Amniotic stem cell (primary cell): ENCODE results near the gene SRP19.
"Not testable (repeated sequence)": the region's sequence is repeated elsewhere in the genome, so short reads cannot be mapped to it uniquely, and the experiment has no call there.

Experiments used
- DNase-seq: peaks from one replicate; lab custom pipeline; 2025; lab: John Stamatoyannopoulos, UW

Gene SRP19

DNA sequence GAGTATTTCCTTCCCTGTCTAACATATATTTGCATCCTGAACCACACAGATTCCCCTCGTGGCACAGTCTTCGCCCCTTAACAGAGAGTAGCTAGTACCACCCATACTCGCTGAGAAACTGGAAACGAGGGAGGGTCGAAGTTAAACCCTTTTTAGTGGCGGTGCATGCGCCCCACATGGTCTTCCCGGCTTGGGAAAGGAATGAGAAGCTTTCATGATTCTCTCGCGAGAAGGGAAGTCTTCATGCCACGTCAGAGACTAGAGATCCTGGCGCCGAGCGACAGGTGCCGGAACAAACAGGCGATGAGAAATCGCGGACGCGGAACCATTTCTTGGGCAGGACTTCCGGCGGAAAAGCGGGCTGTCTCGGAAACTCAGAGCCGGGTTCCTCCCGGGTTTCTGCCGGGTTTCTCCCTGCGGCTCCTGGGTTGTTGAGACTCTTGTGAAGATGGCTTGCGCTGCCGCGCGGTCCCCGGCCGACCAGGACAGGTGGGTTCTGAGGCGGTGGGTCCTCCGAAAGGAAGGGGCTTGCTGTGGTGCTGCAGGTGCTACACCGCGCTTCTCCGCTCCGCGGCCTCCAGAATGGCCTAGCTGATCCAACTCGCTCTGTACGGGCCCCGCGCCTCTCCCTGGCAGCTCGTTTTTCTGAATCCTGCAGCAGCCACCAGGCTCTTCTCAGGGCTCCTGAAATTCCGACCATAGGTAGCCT is at the start of gene SRP19:
Gene SRP19, plus strand, starts transcription at position 359 of the 709 bp plus-strand sequence. Its CDS starts 90 bp downstream, at position 449.
- peak; percentile 98 for DNase-seq

DNA sequence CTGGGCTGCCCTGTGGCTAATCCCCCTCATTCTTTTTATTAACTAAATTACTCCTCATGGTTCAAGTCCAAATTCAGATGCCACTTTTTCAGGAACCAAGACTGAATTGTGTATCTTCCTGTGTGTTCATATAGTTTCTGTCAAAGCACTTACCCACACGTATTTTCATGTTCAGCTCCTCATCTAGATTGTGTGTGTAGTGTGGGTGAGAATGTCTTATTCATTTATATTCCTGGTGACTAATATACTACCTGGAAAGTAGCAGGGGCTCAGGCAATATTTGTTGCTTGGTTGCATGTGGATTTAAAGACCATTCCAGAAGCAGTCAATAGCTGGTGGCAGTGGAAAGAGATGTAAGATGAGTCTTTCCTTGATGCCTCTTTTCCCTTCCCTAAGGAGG is 48.5 kb upstream of the SRP19 start:
- no peak for DNase-seq

DNA sequence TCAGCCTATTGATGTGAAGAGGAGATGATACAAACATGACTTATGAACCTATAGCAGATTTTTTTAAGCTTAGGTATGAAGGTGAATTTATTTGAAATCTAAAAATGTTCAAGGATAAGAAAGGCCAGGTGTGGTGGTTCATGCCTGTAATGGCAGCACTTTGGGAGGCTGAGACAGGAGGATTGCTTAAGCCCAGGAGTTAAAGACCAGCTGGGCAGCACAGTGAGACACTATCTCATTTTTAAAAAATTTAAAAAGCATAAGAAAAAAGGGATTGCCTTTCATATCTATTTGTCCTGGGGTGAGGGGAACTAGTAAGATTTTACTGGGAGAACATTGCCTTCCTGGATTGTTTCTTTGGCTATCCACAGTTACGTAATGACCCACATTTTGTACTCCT is 40.8 kb upstream of the SRP19 start:
- no peak for DNase-seq

DNA sequence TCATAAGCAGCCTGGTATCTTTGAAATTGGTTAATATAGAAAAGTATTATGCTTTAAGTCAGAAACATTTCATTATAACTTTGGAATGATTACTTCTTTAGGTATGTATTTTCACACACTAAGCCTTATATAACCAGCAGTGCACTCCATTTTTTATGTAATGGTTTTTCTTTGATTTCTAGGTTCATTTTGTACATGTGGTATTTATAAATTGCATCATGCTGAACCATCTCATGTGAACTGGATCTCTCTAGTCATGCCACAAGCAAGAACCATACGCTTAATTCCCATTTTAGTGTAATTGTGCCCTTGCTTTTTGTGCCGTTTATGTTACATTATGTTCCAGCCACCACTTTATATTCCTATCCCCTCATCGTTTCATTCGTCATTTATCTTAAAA is 38.6 kb upstream of the SRP19 start:
- DNase-seq: no peak

DNA sequence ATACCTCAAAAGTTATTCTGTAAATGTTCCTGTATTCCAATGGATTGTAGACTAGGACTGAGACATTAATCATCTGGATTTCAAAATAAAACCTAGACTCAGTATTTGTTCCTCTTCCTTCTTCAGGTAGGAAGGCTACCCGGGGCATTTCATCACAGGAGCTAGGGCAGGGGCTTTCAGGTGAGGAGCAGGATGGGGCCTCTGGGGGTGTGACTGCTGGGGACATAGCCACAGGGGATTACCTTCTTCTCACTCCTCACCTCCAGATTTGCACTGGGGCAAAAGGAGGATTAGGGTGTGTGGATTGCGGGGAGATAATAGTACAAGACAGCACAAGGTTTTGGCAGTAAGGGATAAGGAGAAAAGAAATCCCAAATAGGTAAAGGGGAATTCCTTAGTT is 37.9 kb upstream of the SRP19 start:
- DNase-seq: no peak

DNA sequence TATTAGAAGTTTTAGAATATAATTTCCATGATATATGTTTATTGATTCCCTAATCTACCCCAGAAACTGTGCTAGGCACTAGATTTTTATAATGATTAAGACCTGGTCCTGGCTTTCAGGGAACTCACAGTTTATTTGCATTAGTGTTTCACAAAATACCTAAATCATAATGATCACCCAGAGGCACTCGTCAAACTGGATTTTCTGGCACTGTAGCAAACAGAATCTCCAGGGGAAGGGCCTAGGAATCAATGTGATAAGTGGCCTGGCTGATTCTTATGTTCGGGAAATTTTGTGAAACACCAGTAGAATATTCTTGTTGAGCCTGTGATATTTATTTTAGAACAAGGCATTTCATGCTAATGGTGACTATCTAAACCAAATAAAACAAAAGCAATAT is 37.4 kb upstream of the SRP19 start:
- no peak for DNase-seq

DNA sequence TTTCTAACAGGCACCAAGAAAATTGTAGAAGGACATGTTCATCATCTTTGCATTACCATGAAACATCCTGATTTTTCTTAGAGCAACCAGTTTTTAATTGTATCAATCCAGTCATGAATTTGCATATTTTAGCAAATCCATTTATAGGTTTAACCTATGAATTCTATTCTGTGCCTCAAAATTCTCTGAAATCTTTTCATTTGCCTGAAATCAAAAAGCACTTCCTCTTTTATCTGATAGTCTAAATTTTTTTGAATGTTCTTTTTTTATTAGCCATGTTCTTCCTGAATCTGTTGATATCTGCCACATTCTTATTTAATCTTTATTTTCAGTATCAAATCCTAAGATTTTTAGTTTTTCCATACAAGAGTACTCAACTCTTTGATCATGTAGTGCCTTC is 36.9 kb upstream of the SRP19 start:
- DNase-seq: no peak

DNA sequence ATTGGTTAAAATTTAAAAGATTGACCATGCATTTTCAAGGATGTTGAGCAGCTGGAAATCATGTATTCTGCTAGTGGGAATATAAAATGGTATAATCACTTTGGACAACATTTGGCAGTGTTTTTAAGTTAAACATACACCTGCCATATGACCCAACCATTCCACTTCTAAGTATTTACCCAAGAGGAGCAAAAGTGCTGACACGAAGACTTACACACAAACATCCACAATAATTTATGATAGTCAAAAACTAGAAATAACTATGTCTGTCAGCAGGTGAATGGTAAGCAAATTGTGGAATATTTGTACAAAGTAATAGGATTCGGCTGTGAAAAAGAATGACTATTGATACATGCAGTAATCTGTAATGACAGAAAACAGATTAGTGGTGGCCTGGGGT is 30.7 kb upstream of the SRP19 start:
- DNase-seq: no peak

DNA sequence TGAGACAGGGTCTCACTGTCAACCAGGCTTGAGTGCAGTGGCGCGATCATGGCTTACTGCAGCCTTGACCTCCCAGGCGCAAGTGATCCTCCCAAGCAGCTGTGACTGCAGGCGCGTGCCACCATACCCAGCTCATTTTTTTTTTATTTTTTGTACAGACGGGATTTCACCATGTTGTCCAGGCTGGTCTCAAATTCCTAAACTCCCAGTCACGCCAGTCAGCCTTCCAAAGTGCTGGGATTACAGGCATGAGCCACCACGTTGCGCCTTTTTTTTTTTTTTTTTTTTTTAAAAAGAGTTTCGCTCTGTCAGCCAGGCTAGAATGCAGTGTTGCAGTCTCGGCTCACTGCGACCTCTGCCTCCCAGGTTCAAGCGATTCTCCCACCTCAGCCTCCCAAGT is 27.1 kb upstream of the SRP19 start:
- no peak for DNase-seq

DNA sequence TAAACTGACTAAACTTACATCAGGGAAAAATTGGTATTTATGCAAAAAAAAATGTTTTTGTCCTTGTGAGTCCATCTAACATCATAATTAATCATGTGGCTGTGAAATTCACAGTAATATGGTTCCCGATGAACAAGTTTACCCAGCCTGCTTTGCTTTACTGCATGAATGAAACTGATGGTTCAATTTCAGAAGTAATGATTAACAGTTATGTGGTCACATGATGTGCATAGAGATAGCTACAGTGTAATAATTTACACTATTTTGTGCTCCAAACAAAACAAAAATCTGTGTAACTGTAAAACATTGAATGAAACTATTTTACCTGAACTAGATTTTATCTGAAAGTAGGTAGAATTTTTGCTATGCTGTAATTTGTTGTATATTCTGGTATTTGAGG is 16.6 kb upstream of the SRP19 start:
- DNase-seq: no peak

DNA sequence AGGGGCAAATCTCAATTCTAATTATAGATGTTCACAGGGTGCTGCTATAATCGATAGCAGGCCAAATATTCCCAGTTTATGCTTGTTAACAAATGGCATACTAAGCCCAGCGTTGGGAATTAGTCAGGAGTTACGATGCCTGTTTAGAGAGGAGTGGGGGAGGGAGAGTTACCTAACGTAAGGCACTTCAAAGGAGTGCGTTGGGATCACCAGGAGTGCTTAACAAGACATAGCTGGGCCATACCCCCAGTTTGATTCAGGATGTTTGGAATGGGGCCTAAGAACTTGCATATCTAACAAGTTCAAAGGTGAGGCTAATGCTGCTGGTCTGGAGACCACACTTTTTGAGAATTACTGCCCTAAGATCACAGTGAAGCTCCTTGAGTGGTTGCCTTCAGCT is 14.5 kb upstream of the SRP19 start:
- no peak for DNase-seq

DNA sequence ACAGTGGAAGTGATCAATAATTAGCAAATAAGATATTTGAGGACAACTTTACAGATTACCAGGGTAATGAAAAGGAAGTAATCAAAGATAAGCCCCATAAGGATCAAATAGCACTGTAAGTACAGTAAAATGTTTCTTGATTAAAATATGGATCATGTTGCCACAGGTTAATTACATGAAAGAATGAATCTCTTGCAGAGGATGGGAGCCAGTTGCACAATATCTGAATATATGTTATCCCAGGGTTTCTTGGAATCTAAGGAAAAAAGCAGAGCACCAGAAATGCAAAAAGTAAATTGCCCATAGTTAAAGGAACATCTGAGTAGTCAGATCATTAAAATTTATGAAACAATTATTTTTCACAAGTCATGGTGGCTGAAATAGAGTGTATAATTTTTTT is 13.8 kb upstream of the SRP19 start:
- no peak for DNase-seq

DNA sequence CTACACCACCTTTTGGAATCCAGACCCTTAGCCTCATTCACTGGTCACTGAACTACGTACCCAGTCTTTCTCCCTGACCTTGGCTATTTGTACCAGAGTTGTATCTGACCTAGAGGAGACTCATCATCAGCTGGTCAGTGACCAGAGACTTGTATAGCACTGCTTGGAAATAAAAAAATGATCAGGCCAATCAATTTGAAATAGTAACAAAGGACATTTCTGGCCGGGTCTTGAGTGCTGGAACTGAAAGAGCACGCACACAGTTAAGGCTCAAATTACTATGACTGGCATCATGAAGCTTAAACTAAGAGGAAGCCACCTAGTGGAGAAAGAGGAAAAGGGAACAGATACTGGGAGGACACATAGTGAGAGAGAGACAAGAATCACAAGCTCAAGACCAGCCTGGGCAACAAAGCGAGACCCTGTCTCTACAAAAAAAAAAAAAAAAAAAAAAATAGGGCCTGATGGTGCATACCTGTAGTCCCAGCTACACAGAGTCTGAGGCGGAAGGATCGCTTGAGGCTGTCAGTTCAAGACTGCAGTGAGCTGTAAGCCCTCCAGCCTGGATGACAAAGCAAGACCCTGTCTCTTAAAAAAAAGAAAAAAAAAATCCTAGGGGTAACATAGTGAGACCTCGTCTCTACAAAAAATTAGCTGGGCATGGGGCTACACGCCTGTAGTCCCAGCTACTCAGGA is 12.8 kb upstream of the SRP19 start:
- peak; percentile 56 for DNase-seq

DNA sequence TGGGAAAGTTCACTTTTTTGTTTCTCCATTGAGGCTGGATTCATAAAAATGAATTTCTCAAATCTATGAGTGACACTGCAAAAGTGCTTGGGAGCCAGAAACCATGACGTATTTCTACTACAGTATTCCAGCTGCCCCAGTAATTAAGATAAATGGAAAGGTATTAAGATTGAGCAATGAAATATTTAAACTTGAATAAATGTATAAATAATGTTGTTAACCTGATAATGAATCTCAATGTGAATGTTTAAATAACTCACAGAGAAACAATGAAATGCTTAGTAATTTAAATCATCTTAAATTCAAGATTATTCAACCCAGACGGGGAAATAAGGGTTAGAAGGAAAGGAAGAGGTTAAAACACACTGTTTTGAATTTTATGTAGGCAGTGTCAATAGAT is 11.2 kb upstream of the SRP19 start:
- DNase-seq: no peak

DNA sequence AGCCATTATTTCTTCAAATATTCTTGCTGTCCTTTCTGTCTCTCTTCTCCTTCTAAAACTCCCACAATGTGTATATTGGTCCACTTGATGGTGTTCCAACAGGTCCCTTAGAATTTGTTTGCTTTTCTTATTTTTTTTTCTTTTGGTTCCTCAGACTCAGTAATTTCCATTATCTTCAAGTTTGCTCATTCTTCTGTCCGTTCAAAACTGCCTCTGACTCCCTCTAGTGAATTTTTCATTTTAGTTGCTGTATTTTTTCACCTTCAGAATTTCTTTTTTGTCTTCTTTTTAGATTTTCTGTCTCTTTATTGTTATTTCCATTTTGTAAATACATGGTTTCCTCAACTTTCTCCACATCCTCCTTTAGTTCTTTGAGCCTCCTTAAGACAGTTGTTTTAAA is 6.4 kb upstream of the SRP19 start:
- DNase-seq: no peak

DNA sequence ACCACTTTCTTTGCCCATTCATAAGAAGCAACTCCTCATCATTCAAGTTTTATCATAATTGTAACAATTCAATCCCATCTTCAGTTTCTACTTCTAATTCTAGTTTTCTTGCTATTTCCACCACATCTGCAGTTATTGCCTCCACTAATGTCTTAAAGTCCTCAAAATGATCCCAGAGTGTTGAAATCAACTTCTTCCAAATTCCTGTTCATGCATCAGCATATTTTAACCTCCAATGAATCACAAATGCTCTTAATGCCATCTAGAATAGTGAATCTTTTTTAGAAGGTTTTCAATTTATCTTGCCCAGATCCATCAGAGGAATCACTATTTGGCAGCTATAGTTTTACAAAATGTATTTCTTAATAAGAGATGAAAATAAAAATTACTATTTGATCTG is 3.2 kb upstream of the SRP19 start:
- no peak for DNase-seq

DNA sequence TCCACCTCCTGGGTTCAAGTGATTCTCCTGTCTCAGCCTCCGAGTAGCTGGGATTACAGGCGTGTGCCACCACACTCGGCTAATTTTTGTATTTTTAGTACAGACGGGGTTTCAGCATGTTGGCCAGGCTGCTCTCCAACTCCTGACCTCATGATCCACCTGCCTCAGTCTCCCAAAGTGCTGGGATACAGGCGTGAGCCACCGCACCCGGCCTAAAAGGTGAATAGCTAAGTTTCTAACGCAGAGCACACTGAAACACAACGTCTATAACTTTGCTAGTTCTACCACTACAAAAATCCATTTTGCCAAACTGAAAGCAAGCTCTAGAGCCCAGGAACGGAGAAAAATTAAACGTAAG is 537 bp upstream of the SRP19 start:
- DNase-seq: not testable (repeated sequence)

DNA sequence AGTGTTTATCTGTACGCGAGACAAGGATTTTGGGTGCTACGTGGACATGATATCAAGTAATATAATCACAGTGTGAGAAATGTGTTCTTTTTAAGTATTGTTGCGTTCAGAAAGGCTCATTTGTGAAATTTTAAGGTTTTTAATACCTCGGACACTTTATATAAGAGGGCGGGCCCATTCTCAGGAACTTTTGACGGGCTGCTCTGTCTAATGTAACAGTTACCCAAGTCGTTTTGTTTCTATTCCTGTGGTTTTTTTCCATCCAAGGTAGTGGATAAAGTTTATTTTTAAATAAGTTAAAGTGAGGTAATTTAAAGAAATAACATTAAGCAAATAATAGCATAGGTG is 525 bp downstream of the SRP19 start:
- DNase-seq: no peak

DNA sequence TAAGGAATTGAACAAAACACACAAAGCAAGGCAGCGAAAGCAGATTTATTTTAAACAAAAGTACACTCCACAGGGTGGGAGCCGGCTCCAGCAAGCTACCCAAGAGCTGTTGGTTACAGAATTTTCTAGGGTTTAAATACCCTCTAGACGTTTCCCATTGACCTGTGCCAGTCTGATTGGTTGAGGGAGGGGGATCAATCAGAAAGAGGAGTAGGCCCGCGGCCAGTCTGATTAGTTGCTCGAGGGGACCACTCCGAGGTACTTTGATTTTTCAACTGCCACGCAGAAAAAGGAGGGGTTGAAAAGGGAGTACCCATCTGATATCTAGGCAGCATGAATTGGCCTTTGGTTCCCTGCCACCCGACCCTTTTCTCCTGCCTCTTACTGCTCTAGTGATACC is 998 bp downstream of the SRP19 start:
- DNase-seq: no peak

DNA sequence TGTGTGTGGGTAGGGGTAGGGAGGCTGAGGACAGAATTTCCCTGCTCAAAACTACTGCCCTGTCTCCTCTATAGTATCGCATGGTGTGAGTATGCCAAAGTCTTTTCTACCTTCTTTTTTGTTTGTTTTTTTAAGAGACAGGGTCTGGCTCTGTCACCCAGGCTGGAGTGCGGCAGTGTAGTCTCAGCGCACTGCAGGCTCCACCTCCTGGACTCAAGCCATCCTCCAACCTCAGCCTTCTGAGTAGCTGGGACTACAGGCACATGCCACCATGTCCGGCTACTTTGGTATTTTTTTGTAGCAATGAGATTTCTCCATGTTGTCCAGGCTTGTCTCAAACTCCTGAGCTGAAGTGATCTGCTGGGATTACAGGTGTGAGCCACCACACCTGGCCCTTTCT is 2.5 kb downstream of the SRP19 start:
- DNase-seq: no peak

DNA sequence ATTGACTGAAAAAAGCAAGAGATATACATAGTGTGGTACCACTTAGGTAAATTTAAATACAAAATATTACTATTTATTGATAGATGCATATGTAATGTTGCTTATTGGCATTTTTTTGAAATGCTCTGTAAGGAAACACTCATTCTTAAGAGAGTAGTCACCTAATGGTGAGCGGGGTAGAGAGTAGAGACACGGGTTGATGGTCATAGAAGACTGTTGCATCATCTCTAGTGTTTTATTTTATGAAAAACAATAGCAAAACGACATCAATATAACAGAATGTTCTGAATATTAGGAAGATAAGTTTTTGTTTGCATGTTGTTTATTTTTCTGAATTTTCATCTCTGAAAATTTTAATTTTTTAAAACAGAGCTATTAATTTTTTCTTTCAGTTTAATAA is 4.0 kb downstream of the SRP19 start:
- DNase-seq: no peak

DNA sequence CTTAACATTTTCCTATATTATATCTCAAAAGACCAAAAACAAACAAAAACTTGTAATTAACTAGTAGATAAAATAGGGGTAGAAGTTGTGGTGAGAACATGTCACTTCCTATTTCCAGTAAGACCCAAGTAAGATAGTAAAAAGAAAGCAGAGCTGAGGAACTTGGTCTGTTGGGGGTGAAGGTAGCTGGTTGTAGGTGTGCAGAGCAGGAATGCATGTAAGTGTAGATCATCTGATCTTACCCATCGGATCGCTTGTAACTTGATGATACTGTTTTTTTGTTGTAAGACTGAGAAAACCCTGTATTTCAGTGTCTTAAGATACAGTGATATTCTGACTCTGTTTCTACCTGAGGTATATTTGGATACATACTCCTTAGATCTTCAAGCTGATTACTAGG is 5.7 kb downstream of the SRP19 start:
- no peak for DNase-seq

DNA sequence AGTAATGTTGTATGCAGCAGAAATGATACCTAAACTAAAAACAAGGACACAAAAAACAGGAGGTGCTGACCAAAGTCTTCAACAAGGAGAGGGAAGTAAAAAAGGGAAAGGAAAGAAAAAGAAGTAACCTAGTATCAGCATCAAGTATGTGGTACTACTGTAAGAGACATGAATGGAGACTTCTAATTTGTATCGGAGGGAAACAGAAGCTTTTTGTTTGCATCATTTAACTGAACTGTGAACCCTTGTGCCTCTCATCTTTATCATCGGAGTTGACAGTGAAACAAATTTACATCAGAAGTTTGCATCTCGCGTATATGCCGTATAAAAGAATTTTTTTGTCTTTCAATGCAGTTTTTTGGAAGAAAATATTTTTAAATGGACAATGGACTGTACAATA is 6.3 kb downstream of the SRP19 start:
- DNase-seq: no peak

DNA sequence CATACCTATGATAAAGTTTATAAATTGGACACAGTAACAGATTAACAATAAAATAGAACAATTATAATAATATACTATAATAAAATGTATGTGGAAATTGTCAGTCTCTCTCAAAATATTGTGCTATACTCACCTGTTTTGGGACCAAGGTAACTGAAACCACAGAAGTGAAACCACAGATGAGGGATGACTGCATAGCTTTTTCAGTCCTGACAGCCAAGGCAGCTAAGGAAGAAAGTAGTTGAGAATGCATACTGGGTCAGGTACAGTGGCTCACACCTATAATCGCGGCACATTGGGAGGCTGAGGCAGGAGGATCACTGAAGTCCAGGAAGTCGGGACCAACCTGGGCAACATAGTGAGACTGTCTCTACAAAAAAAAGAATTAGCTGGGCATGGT is 8.9 kb downstream of the SRP19 start:
- DNase-seq: no peak
